HFFc6 (cell line): ENCODE data around the gene AOPEP. TPM values are rescaled to one million over a fixed set of nuclear protein-coding genes. Genes with fewer than 3 reads are reported as not detected.

ENCODE experiments used
- DNase-seq: peaks from one replicate; pipeline ENCODE4 v3.0.0-alpha.2; 2018
- H3K27ac Mint-ChIP-seq: 2 replicates; pipeline ENCODE4 v1.8.0; 2020; ENCODE audit warnings: mild to moderate bottlenecking, mixed read lengths
- H3K27me3 Mint-ChIP-seq: 2 replicates; pipeline ENCODE4 v1.8.0; 2021; ENCODE audit warnings: mild to moderate bottlenecking, moderate library complexity, mixed read lengths; ENCODE audit not compliant: insufficient read depth
- H3K36me3 Mint-ChIP-seq: 2 replicates; pipeline ENCODE4 v1.8.0; 2021; ENCODE audit warnings: low read depth, mixed read lengths
- H3K4me1 Mint-ChIP-seq: 2 replicates; pipeline ENCODE4 v1.8.0; 2020; ENCODE audit warnings: low read depth, mixed read lengths
- H3K4me3 Mint-ChIP-seq: 2 replicates; pipeline ENCODE4 v1.8.0; 2020; ENCODE audit warnings: mild to moderate bottlenecking, moderate library complexity, mixed read lengths
- H3K9me3 Mint-ChIP-seq: 2 replicates; pipeline ENCODE4 v1.8.0; 2020; ENCODE audit warnings: mild to moderate bottlenecking, mixed read lengths
- total RNA-seq, 6 experiments: library from RNA; stranded (reverse); fragmentation: NEBNext Ultra II Directional; extraction: Animal tissue kit (Norgen Biotek cat#: 25700); gene quantifications; 2 replicates in 1 of 6; 3 replicates in 5 of 6; pipeline ENCODE4 v1.2.3, GENCODE V29; 2021
- TF ChIP-seq, protein P1 (sequence below): fragments of 200-600 bp; sonication (generic); IDR thresholded peaks from 2 replicates; pipeline ENCODE4 v1.5.0; 2021; ENCODE audit warnings: antibody characterized with exemption, mild to moderate bottlenecking

AOPEP gene
- total RNA-seq, 6 experiments from 2014 or later: 32.2 to 46.6 (median 36.3) TPM

DNA sequence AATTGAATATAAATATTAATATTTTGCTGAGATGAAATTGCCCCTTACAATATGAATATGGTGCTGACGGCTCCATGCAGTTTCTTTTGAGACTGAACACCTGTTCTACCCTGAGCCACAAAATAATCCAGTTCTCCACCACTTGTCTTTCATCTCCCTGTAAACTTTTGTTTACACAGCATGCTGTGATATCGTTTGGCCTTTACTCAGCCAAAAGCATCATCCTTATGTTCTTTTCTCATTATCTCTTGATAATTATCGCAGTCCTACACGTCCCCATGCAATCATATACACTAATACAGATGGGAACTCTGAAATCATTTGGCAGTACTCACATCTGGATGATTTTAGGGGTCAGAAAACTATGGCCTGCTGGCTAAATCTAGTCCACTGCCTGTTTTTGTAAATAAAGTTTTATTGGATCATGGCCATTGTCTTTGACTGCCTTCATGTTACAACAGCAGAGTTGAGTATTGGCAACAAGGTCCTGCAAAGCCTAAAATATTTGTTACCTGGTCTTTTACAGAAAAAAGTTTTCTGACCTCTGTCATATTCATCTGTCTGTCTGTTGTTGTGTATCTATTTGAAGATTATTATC lies 53.3 kb downstream of the AOPEP start:
- Mint-ChIP-seq H3K4me3 (no peak overlapping the region), H3K27me3 (no peaks in the 10 kb centered on the region; the same call in 1 of the 2 replicates), H3K27ac (no peak overlapping the region), H3K36me3 (0 out of 2 replicates have a peak, but pooled peaks cover 4% of the 10 kb centered on the region), H3K4me1 (peaks cover 27% of the 10 kb centered on the region), H3K9me3 (no peaks in the 10 kb centered on the region)
- no peak for DNase-seq
- TF ChIP-seq, protein P1, sequence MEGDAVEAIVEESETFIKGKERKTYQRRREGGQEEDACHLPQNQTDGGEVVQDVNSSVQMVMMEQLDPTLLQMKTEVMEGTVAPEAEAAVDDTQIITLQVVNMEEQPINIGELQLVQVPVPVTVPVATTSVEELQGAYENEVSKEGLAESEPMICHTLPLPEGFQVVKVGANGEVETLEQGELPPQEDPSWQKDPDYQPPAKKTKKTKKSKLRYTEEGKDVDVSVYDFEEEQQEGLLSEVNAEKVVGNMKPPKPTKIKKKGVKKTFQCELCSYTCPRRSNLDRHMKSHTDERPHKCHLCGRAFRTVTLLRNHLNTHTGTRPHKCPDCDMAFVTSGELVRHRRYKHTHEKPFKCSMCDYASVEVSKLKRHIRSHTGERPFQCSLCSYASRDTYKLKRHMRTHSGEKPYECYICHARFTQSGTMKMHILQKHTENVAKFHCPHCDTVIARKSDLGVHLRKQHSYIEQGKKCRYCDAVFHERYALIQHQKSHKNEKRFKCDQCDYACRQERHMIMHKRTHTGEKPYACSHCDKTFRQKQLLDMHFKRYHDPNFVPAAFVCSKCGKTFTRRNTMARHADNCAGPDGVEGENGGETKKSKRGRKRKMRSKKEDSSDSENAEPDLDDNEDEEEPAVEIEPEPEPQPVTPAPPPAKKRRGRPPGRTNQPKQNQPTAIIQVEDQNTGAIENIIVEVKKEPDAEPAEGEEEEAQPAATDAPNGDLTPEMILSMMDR: no peak

DNA sequence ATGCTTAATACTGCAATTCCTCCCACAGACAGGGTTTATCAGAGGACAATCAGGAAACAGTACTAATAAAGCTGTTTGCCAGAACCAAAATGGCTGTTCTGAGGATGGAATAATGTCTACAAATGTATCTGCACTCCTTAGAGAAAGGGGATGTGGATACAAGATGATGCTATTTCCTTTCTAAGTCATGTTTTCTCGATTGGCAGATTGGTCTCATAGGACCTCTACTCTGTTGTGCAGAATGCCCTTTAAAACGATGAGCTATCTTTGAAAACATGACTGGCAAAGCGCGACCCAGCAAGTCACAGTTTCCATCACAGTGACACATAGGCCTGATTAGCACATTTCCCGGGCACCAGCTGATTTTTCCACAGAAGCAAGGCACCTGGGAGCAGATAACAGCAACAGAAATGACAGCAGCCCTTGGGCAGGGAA lies 54.0 kb downstream of the AOPEP start:
- Mint-ChIP-seq H3K4me3 (no peak overlapping the region), H3K4me1 (peaks cover 33% of the 10 kb centered on the region), H3K27me3 (peaks cover 4% of the 10 kb centered on the region), H3K27ac (no peak overlapping the region), H3K36me3 (0 out of 2 replicates have a peak, but pooled peaks cover 4% of the 10 kb centered on the region), H3K9me3 (no peaks in the 10 kb centered on the region)
- TF ChIP-seq, protein P1: no peak
- DNase-seq: no peak

DNA sequence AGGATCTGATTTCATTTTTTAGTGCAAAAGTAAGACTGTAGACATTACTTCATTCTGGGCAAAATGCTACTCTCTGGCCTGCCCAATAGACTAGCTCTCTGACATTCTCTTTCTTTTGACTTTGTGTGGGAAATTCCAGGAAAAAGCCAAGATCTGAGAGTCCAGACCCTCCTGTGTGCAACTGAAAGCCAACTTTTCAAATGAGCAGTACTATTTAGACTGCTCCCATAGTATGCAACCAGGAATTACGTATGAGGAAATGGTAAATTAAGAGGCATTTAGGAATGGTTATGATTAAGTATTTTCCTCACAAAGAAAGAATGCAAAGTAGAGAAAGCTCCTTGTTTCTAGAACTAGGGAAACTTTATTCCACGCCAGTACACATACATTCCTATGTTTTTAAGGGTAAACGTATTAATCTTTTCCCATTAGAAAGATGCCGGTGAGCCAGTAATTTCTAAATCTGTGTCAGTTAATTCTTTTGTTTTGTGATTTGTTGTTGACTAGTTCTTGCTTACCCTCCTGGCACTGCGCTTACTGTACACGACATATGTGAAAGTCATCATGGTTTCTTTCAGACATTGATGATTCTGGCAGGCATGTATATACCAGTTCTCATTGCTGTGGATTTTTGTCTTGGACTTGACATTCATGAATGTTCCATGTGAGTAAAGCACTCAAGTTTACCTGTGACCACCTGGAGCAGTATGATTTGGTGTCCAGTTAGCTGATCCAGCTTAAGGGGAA lies 56.0 kb downstream of the AOPEP start:
- Mint-ChIP-seq H3K36me3 (peaks cover 12% of the 10 kb centered on the region; the same call in 1 of the 2 replicates), H3K4me1 (peaks cover 37% of the 10 kb centered on the region), H3K27ac (peak overlapping the region; percentile 91), H3K27me3 (peaks cover 5% of the 10 kb centered on the region), H3K4me3 (peak overlapping the region; percentile 67), H3K9me3 (no peaks in the 10 kb centered on the region)
- TF ChIP-seq, protein P1: no peak
- DNase-seq: peak; percentile 42

DNA sequence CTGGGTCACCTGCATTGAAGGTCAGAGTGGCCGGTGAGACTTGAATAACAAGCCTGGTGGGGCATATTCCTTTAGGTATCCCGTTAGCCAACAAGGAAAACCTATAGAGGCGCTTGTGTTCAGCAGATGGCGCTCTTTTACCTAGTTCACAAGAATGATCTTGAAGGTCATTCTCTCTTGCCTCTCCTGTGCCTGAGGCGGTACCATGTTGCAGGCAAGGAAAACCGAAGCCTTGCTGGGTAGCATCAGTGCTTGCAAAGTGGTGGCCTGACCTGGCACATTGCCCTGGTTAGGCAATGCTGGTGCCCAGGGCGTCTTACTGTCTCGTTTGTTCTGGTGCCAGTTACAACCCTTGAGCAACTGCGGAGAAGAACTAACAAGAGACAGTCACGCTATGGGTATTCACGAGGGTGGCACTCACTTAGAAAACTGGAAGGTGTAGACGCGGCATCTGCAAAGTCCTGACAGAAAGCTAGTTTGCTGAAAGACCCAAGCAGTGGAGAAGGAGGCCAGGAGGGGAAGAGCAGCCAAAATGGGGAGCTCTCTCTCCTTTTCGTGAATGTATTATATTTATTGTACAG lies 56.7 kb downstream of the AOPEP start:
- Mint-ChIP-seq H3K27ac (peak overlapping the region; percentile 91), H3K27me3 (peaks cover 5% of the 10 kb centered on the region), H3K4me1 (peaks cover 37% of the 10 kb centered on the region), H3K36me3 (peaks cover 11% of the 10 kb centered on the region; the same call in 1 of the 2 replicates), H3K4me3 (peak overlapping the region; percentile 67), H3K9me3 (no peaks in the 10 kb centered on the region)
- TF ChIP-seq, protein P1: peak; percentile 86
- DNase-seq: peak; percentile 94

DNA sequence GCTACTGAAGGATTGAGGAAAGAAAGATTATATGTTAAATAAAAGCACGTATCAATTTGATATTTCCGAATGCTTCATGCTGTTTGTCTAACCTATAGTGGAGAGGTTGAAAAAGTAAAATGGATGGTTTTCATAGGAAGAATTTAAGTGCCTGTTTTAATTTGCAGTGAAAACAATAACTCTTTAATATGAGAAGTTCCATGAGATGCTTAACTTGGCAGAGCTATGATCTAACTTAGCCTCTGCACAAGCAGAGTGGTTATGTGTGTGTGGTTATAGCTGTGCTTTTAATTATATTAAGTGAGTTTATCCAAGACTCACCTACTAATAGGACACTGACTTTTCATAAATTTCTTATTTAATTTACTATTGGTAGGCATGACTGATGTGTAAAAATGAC lies 57.4 kb downstream of the AOPEP start:
- no peak overlapping the region for H3K4me3 Mint-ChIP-seq
- TF ChIP-seq, protein P1: no peak
- DNase-seq: no peak
- peak overlapping the region; percentile 33; the same call in 1 of the 2 replicates for H3K27ac Mint-ChIP-seq
- H3K4me1 Mint-ChIP-seq: peaks cover 37% of the 10 kb centered on the region
- no peaks in the 10 kb centered on the region for H3K9me3 Mint-ChIP-seq
- peaks cover 7% of the 10 kb centered on the region; the same call in 1 of the 2 replicates for H3K36me3 Mint-ChIP-seq
- peaks cover 5% of the 10 kb centered on the region for H3K27me3 Mint-ChIP-seq
